NK-92 (cell line): Measurements from ENCODE around the gene FAXC.

Experiments
- DNase-seq: peaks from one replicate; lab custom pipeline; 2025; ENCODE audit not compliant: unreplicated experiment; lab: John Stamatoyannopoulos, UW

Gene FAXC

DNA sequence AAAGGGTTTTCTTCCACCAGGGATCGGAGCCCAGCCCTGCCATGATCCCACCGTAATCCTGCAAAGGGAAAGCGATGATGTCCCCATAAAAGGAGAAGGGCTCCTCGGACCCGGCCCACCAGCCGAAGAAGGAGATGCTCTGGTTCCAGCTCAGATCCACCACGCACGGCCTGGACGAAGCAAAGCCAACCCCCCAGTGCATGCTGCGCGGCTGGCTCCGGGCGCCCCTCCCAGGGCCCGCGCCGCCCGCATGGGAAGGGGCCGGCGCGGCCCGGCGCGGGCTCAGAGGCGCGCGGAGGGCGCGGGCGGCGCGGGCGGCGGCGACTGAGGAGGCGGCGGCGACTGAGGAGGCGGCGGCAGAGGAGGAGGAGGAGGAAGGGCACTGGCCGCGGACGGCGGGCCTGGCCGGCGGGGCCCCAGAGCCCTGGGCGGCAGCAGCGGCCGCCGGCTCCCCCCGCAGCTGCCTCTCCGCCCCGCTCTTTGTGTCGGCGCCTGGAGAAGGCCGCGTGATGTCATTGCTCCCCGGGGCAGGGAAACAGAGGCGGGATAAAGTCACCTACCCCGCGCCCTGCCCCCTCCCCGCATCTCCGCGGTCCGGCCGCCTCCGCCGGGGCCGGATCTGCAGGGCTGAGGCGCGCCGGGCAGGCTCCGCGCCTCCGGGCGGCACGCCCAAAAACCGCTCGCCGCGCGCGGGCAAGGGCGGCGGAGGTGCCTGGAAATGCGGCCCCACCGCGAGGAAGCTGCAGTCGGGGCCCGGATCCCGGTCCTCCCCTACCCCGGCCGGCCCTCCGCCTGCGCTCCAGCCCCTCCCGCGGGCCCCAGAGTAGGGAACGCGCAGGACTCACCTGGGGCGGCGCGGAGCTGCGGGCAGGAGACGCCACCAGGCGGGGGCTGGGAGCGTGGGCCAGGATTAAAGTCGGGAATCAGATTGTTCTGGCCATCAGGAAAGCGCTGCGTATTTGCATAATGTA is at the start of gene FAXC:
Gene FAXC (minus strand): TSS at position 504 of the 971 bp plus-strand sequence. CDS start 302 bp downstream, at position 202.
- DNase-seq, result no peak

GRCh38 chr6:99397287-99397686 is 47.8 kb upstream of the FAXC start:
- no peak for DNase-seq

DNA sequence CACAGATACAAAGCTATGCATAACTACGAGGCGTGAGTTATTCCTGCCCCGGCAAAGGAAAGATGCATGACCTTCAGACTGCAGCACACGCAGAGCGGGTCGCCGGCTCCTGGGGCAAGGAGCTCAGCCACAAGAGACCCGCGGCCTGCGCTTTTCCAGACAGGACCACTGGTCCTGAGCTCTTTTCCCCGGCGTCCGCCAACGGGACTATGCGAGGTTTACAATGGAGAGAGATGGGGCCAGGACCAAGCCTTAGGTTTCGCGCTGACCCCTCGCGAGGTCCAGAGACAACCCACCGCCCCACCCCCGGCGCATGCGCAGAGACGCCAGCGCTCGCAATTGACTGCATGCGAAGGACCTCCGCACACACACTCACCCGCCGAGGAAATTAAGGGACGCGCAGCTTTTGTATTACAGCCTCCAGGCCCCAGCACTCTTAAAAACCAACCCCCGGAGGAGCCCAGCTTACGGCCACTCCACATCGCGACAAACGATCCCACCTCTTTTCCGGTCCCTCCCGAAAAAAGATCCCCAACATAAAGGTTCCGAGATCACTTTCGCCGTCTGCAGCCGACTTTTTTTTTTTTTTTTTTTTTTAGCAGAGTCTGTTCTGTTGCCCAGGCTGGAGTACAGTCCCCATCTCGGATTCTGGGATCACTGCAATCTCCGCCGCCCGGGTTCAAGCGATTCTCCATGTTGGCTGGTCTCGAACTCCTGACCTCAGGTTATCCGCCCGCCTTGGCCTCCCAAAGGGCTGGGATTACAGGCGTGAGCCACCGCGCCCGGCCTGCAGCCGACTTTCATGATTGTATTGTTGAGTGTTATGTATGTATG is 44.4 kb upstream of the FAXC start, which contains the start of gene COQ3:
Gene COQ3 (minus strand): TSS at position 498 of the 834 bp plus-strand sequence. CDS start 16 bp downstream, at position 482.
- DNase-seq, result no peak

DNA sequence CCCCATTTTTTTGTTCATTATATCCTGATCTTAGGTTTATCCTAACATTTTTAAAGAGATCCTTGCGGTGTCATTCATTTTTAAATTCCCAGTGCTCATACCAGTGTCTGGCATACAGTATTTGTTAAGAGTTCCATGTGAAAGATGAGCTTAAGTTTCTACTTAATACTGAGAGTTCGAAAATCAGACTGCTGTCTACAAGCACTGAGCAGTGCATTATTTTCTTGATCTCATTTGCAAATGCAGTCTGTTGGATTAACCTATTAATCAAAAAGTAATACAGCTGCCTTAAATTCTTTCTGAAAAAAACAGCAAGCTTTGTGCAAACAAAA is 43.9 kb upstream of the FAXC start:
- no peak for DNase-seq

- DNase-seq, result no peak
Measured at GRCh38 chr6:99390896-99391295, 41.4 kb upstream of the FAXC start.

GRCh38 chr6:99384507-99384906 is 35.0 kb upstream of the FAXC start:
- DNase-seq, result no peak

GRCh38 chr6:99378636-99379035 is 29.2 kb upstream of the FAXC start:
- DNase-seq, result no peak

- no peak for DNase-seq
Measured at GRCh38 chr6:99369533-99369932, 20.1 kb upstream of the FAXC start.

DNA sequence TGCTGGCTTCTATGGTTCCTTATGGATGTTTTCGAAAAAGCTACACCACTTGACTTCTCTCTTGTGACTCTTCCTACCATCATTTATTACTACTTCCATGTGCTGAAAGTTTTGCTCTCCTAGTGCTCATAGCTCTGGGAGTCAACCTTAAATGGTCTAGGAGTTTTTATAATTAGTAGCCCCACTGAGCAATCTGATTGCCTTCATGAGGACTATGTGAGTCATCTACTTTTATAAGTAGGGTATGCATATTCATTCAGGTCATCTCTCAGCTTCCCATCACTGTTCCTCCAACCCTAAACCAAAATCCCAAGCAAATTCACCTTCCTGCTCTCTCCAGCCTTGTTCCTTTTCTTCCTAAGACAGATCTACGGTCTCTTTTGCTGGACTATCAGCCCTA is 17.4 kb upstream of the FAXC start:
- no peak for DNase-seq

- no peak for DNase-seq
Measured at GRCh38 chr6:99364026-99364425, 14.6 kb upstream of the FAXC start.

GRCh38 chr6:99362678-99363268 is 13.3 kb upstream of the FAXC start:
- DNase-seq, result no peak

DNA sequence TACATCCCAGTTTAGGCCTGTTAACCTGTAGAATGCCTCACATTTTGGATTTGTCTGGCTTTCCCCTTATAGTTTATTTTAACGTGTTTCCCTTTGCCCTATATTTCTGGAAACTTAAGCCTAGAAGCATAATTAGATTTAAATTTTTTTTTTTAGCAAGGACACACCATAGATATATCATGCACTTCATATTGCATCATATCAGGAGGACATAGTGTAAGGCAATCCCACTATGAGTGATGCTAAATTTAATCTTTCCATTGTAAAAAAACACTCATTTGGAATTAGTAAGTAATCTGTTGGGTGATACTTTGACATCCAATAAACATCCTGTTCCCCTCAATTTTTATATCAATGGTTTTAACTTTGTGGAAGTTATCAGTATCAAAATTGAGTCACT is 10.3 kb upstream of the FAXC start:
- no peak for DNase-seq

- DNase-seq, result no peak
Measured at GRCh38 chr6:99356641-99357040, 7.2 kb upstream of the FAXC start.

DNA sequence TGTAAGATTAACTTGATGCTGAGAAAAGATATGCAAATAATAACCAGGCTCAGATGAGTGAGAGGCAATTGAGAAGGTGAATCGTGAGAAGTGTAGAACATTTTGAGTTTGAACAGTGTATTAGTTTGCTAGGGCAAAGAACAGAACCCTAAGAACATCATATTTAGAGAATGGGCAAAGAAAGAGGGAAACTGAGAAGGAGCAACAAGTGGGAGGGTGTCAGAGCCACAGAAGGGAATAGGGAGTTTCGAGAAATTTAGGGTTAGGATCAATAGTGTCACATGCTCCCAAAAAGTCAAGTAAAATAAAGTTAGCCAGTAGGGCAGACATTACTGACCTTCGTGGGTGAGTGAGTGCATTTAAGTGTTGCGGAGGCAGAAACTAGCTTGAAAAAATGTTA is 5.5 kb upstream of the FAXC start:
- no peak for DNase-seq

DNA sequence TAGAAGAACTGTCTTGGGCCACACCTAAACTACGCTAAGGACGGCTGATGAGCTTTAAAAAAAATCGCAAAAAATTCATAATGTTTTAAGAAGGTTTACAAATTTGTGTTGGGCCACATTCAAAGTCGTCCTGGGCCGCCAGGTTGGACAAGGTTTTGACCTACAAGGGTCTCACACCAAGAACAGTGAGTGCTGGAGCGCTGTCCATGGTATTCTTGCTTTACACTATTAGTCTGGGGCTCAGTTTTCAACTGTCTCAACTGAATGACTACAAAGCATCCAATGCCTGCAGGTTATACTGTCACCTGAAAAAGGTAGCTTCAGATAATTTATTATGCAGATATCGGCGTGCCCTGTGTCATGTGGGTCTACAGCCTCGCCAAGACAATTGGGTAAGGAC is 3.7 kb upstream of the FAXC start:
- DNase-seq, result no peak

DNA sequence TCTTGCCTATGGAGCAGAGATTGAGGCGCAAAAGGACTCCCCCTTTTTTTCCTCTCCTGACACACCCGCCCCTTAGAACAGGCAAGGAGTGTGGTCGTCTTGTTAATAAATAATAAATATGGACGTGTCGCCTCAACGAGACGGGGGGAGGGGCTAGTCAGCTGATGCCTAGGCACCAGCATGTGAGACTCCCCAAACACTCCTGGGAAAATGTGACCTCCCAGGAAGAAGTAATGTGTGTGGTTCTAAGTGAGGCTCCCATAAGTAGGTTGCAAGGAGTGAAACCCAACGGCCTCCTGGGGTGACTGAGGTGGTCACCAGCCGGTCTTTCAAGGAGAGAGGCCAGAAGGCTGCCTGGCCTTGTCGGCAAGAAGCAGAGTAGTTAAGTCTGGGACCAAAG is 1.1 kb upstream of the FAXC start:
- no peak for DNase-seq

GRCh38 chr6:99348288-99349170 is 945 bp downstream of the FAXC start:
- DNase-seq, result no peak

DNA sequence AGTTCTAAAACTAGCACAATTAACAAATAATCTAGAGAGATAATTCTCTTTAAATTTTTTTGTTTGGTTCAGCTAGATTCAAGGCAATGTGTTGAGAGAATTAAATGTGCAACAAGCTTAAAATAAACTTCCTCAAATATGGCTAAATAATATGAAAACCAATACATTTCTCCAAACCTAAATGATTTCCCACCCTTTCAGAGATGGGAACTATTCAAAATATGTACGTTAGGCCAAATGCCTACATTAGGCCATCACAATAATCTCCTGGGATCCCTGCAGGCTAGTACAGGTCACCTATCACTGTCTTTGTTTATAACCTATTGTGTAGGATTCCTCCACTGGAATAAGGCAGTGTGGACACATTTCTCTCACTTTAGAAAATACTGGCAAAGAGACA is 1.7 kb downstream of the FAXC start:
- no peak for DNase-seq

GRCh38 chr6:99346595-99346994 is 2.9 kb downstream of the FAXC start:
- DNase-seq, result no peak

DNA sequence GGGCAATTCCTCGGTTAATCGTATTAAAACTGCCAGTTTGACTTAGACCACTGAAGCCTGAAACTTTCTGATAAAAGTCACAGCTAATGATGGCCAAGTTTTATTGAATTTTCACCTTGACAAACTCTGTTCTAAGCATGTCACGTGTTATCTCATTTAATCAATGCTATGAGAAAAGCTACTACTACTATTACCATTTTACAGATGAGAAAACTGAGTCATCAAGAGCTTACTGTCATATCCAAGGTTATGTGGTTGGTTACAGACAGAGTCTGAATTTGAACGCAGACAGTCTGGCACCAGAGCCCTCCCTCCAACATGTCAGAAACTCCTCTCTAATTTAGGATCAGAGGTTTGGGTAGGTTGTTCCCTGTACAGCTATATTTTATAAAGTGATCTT is 4.3 kb downstream of the FAXC start:
- no peak for DNase-seq

GRCh38 chr6:99344289-99344688 is 5.2 kb downstream of the FAXC start:
- DNase-seq, result no peak
